Embryonic facial prominence (tissue), 1 donor: ENCODE data around the gene RUSC2.
"Not testable (repeated sequence)": the region's sequence is repeated elsewhere in the genome, so short reads cannot be mapped to it uniquely, and the experiment has no call there.

Experiments used
- DNase-seq: peaks from one replicate; pipeline ENCODE4 v3.0.0-alpha.2; 2016; ENCODE audit errors: extremely low spot score

The RUSC2 gene

DNA sequence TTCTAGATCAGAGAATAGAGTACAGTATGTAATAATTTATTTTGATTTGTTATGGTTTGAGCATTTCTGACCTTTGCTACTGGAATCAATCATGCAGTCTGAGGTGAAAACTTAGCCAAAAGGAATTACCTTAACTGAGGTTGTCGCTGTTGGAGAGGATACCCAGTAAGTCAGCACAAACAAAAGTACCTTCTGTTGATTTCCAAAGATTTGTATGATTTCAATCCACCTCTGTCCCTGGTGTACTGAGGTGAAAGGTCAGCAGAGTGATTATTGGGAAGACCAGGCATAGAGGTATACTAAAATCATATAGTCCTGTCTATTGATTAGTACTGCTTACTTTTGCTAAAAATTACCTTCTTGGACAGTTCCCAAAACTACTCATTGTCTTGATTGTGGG, 32.8 kb downstream of the RUSC2 start:
- no peak for DNase-seq

DNA sequence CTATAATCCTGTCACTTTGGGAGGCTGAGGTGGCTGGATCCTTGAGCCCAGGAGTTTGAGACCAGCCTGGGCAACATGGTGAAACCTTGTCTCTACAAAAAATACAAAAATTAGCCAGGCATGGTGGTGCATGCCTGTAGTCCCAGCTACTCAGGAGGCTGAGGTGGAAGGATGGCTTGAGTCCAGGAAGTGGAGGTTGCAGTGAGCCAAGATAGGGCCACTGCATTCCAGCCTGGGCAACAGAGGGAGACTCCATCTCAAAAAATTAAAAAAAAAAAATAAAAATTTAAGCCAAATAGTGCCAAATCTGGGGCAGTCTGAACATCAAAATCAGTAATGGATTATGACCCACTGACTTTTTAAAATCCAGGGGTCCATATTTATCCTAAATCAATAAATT, 33.6 kb downstream of the RUSC2 start:
- DNase-seq = not testable (repeated sequence)

DNA sequence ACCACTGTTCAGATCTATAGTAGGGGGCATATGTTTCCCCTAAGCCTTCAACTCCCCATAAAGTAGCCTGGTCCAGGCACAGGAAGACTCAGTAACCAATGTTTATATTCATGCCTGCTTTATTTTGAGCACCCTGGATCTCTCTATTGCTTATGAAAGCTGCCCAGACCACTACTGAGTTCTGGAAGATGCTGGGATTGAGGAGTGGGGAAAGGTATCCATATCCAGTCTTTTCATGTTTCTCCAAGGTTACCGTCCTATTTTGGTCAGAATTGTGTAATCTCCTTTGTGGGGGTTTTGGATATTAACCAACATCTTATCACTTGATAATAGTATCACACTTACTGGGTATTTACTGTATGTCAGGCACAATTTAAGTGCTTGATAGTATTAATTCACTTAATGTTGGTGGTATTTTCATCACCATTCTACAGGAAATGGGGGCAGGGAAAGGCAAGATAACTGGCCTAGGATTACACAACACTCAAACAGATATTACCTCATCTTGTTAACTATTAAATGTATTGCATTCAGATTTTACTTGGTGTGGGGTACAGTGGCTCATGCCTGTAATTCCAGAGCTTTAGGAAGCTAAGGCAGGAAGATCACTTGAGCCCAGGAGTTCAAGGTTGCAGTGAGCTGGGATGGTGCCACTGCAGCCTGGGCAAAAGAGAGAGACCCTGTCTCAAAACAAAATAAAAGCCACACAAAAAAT, 36.3 kb downstream of the RUSC2 start:
- no peak for DNase-seq

DNA sequence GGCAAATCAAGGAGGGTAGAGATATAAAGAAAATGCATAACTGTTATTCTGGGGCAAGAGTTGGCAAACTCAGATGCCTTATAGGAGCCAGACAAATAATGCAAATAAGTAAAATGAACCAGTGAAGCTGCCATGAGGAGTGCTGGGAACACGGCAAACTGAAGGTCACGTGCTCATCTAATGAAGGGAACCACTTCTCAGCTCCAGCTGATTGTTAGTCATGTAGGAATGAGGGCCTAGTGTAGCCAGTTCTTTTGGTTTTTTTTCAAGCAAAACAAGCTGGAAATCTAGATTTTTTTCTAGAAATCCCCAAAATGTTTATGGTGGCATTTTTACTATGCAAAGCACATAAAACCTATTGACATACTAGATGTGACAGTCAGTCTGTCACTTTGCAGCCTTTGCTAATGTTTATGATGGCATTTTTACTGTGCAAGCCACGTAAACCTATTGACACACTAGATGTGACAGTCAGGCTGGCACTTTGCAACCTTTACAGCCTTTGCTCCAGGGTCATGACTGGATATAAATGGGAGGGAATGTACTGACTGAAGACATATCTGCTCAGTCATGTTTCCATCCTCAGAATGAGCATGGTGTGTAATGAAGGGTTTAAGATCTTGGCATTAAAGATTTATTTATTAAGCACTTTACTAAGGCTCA, 39.4 kb downstream of the RUSC2 start:
- no peak for DNase-seq

DNA sequence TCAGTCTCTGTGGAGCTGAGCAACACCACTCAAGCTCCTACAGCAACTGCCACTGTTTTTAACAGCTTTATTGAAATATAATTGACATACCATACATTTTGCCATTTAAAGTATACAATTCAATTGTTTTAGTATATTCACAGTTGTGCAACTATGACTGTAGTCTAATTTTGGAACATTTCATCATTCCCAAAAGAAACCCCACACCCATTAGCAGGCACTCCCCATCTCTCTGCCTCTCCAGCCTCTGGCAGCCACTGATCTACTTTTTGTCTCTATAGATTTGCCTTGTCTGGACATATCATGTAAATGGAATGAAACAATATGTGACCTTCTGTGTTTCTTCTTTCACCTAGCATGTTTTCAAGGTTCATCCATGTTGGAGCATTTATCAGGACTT, 43.5 kb downstream of the RUSC2 start:
- DNase-seq = no peak

DNA sequence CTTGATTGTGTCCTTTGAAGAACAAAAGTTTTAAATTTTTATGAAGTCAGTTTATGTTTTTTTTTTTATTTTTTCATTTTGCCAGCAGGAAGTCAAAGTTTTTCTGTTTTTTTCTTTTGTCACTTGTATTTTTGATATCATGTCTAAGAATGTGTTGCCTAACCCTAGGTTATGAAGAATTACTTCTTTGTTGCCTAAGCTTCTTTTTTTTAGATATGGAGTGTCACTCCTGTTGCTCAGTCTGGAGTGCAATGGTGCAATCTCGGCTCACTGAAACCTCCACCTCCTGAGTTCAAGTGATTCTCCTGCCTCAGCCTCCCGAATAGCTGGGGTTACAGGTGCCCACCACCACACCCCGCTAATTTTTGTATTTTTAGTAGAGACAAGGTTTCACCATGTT, 45.0 kb downstream of the RUSC2 start:
- DNase-seq = not testable (repeated sequence)

DNA sequence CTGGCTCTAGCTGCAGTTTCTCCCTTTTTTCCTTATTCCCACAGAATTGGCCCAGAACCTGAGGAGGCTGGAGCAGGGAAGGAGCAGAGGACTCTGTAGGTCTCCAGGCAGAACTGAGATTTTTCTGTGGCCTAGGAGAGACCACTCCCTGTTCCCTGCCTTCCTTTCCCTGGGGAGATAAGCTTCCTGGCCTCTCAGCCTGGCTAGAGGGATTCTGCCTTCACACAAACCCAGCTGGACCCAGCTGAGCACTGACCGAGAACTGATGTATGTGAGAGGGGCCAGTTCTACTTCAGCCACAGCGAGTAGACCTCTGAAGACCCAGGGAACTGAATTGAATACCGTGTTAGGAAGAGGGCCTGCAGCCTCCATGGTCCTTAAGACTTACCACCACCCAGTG, 48.0 kb downstream of the RUSC2 start:
- DNase-seq = no peak

DNA sequence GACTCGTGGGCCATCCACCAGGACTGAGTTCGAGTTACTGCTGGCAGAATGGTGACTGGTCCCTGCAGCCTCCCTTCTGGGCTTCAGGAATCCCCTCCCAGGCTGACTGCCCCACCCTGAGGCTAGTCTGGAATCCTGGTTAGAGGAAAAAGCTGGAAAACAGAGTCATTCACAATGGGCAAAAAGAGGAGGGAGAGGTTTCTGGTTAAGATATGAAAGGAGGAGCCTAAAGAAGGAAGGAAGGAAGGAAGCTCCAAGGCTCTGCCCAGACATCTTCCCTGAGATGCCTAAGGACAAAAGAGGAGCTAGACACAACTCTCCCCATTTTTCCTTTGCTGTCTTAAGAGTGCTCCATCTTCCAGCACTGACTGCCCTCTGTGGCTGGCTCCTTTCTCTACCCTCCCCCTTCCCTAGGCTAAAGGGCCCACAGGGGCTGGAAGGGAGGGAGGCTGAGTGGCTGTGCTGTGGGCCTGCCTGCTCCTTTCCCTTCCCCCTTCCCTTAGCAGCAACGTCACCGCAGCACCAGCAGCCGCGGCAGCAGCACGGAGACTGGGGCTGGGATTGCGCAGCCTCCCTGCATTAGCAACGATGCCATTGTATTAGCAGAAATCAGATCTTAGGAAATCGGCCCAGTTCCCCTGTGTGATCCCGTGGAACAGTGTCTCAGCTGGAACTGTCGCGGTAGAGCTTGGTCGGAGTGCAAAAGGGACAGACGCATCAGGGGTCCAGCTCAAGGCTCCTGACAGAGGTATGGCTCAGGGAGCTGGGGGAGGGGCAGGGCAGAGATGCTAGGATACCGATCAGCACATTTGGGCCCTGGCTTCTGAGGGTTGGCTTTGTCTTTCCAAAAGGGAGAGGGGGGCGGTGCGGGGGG, 48.7 kb downstream of the RUSC2 start:
- peak; percentile 79 for DNase-seq
